ENCODE measurements around the gene NBPF11. TPM values are rescaled to one million over a fixed set of nuclear protein-coding genes. Genes with fewer than 3 reads are reported as not detected.
"Not testable (repeated sequence)": the region's sequence is repeated elsewhere in the genome, so short reads cannot be mapped to it uniquely, and the experiment has no call there.

The NBPF11 gene, protein sequence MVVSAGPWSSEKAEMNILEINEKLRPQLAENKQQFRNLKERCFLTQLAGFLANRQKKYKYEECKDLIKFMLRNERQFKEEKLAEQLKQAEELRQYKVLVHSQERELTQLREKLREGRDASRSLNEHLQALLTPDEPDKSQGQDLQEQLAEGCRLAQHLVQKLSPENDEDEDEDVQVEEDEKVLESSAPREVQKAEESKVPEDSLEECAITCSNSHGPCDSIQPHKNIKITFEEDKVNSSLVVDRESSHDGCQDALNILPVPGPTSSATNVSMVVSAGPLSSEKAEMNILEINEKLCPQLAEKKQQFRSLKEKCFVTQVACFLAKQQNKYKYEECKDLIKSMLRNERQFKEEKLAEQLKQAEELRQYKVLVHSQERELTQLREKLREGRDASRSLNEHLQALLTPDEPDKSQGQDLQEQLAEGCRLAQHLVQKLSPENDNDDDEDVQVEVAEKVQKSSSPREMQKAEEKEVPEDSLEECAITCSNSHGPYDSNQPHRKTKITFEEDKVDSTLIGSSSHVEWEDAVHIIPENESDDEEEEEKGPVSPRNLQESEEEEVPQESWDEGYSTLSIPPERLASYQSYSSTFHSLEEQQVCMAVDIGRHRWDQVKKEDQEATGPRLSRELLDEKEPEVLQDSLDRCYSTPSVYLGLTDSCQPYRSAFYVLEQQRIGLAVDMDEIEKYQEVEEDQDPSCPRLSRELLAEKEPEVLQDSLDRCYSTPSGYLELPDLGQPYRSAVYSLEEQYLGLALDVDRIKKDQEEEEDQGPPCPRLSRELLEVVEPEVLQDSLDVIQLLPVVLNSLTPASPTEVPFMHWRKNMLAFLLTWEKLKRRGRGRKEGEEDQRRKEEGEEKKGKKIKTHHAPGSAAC
- total RNA-seq (2014; rRNA removed) (7.9 and 8.9 TPM in 2 replicates), Bru-seq, nascent RNA (percentile 83 among the genes with signal in this experiment), BruChase-seq, experiment 1, labeled RNA remaining after a 6-hour chase (percentile 77 among the genes with signal in this experiment), BruChase-seq, experiment 2, labeled RNA remaining after a 2-hour chase (percentile 86 among the genes with signal in this experiment)
- long read RNA-seq, partial matches to known transcripts, result 19 of 61 reads
- long read RNA-seq, other reads (novel, unspliced or antisense), result 42 of 61 reads

GRCh38 chr1:148151911-148152656, at the start of gene NBPF11:
Gene NBPF11, minus strand, starts transcription at chr1:148152281. Its CDS starts 25,278 bp downstream, at chr1:148127003.
- peak within 1 kb of the TSS; percentile 86 for H2AFZ ChIP-seq (ENCODE audit: low read length)
- CTCF ChIA-PET; H3K9me2 ChIP-seq (replicated peaks; ENCODE audit: low read length); H4K20me1 ChIP-seq (ENCODE audit: low read length); POLR2A ChIA-PET (ENCODE audit: unreplicated experiment); intact Hi-C loops (cut with micrococcal nuclease); H3K9me3 ChIP-seq (ENCODE audit: low read length); H3K4me1 ChIP-seq (ENCODE audit: insufficient read depth, low read length); H3K27me3 ChIP-seq (ENCODE audit: low read length); H3F3A ChIP-seq (ENCODE audit: low read length, unreplicated experiment); H3K79me2 ChIP-seq (ENCODE audit: low read length); H3K36me3 ChIP-seq (ENCODE audit: low read depth, low read length); BruUV-seq (replicated peaks): not testable (repeated sequence)
- H3K4me2 ChIP-seq (ENCODE audit: low read length), result peak within 1 kb of the TSS; percentile 90
- H3K9ac ChIP-seq (ENCODE audit: low read length), result peak within 1 kb of the TSS; percentile 81
- peak; percentile 88 for DNase-seq
- H3K4me3 ChIP-seq (ENCODE audit: low read length), result peak within 1 kb of the TSS; percentile 88
- peak; percentile 92 for ATAC-seq
- peak within 1 kb of the TSS; percentile 44 for H3K27ac ChIP-seq (ENCODE audit: low read length)

DNA sequence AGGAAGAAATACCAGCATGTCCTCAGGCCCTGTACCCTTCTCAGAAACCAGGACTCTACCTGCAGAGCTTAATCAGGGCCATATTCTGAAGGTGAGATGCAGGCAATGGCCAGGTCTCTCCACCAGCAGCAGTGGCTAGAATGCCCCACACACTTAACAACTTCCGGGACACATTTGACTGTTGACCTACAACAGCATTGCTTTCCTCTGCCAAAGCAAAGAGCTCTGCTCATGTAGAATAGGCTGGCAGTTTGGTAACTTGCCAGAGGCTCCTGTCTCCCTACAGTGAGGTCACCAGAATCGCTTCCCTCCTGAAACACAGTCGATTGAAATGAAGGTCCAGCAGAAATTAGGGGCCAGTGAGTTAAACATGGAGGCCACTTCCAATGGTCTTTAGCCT, 45.3 kb upstream of the NBPF11 start:
- H3K79me2 ChIP-seq (ENCODE audit: low read length); POLR2A ChIA-PET (ENCODE audit: unreplicated experiment); H3F3A ChIP-seq (ENCODE audit: low read length, unreplicated experiment); DNase-seq; H3K4me1 ChIP-seq (ENCODE audit: insufficient read depth, low read length); H3K9ac ChIP-seq (ENCODE audit: low read length); H3K4me3 ChIP-seq (ENCODE audit: low read length); intact Hi-C loops (cut with micrococcal nuclease); H2AFZ ChIP-seq (ENCODE audit: low read length); H3K36me3 ChIP-seq (ENCODE audit: low read depth, low read length); H3K27me3 ChIP-seq (ENCODE audit: low read length); H3K27ac ChIP-seq (ENCODE audit: low read length); H3K9me3 ChIP-seq (ENCODE audit: low read length); H3K4me2 ChIP-seq (ENCODE audit: low read length); H4K20me1 ChIP-seq (ENCODE audit: low read length); BruUV-seq (replicated peaks); H3K9me2 ChIP-seq (replicated peaks; ENCODE audit: low read length); CTCF ChIA-PET: not testable (repeated sequence)
- peak; percentile 71 for ATAC-seq

DNA sequence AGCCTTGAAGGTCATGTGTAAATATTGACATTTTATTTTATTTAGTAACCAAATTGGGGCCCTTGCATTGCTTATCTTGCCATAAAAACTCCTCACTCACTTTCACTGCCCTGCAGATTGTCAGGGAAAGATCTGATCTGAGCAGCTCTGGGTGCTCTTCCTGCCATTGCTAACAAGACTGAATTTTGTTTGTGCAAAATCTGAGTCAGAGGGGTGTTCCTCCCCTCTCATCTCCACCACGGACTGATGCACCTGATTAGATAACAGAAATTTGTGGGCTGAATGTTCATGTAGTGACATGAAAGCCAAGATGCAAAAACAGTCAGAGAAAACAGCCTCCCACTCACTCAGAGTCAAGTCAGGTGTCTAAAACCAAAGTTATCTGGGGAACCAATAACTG, 44.9 kb upstream of the NBPF11 start:
- H3K27me3 ChIP-seq (ENCODE audit: low read length); H3K9me3 ChIP-seq (ENCODE audit: low read length); H4K20me1 ChIP-seq (ENCODE audit: low read length); H3K4me3 ChIP-seq (ENCODE audit: low read length); BruUV-seq (replicated peaks); H3K9me2 ChIP-seq (replicated peaks; ENCODE audit: low read length); H3K27ac ChIP-seq (ENCODE audit: low read length); POLR2A ChIA-PET (ENCODE audit: unreplicated experiment); H2AFZ ChIP-seq (ENCODE audit: low read length); intact Hi-C loops (cut with micrococcal nuclease); H3K4me2 ChIP-seq (ENCODE audit: low read length); DNase-seq; H3K36me3 ChIP-seq (ENCODE audit: low read depth, low read length); H3K4me1 ChIP-seq (ENCODE audit: insufficient read depth, low read length); H3K9ac ChIP-seq (ENCODE audit: low read length); H3K79me2 ChIP-seq (ENCODE audit: low read length); CTCF ChIA-PET; H3F3A ChIP-seq (ENCODE audit: low read length, unreplicated experiment): not testable (repeated sequence)
- ATAC-seq, result peak; percentile 86

DNA sequence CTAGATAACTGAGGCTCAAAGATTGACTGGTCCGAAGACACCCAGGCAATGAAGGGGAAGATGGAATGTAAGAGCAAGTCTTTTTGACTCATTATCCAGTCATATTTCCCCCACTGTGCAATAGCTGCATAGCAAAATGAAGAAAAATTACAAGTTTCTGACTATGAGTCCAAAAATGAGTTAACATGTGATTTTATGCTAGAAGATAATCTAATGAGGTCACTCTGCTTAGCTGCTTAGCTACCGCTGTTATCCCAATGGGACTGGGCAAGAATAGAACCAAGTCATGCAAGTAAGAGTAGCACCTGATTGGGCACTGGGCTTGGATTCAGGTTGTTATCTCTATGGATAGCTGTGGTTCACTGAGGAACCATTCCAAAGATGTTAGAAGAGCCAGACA, 43.0 kb upstream of the NBPF11 start:
- H3K4me3 ChIP-seq (ENCODE audit: low read length); H4K20me1 ChIP-seq (ENCODE audit: low read length); BruUV-seq (replicated peaks); H2AFZ ChIP-seq (ENCODE audit: low read length); H3K9me2 ChIP-seq (replicated peaks; ENCODE audit: low read length); H3F3A ChIP-seq (ENCODE audit: low read length, unreplicated experiment); CTCF ChIA-PET; ATAC-seq; H3K36me3 ChIP-seq (ENCODE audit: low read depth, low read length); H3K9ac ChIP-seq (ENCODE audit: low read length); DNase-seq; H3K79me2 ChIP-seq (ENCODE audit: low read length); intact Hi-C loops (cut with micrococcal nuclease); POLR2A ChIA-PET (ENCODE audit: unreplicated experiment); H3K27ac ChIP-seq (ENCODE audit: low read length); H3K4me1 ChIP-seq (ENCODE audit: insufficient read depth, low read length); H3K9me3 ChIP-seq (ENCODE audit: low read length); H3K27me3 ChIP-seq (ENCODE audit: low read length); H3K4me2 ChIP-seq (ENCODE audit: low read length): not testable (repeated sequence)

GRCh38 chr1:148188768-148189167, 36.7 kb upstream of the NBPF11 start:
- H3K27me3 ChIP-seq (ENCODE audit: low read length); DNase-seq; H3K27ac ChIP-seq (ENCODE audit: low read length); ATAC-seq; H3K4me1 ChIP-seq (ENCODE audit: insufficient read depth, low read length); H3K4me3 ChIP-seq (ENCODE audit: low read length); intact Hi-C loops (cut with micrococcal nuclease); BruUV-seq (replicated peaks); H3F3A ChIP-seq (ENCODE audit: low read length, unreplicated experiment); CTCF ChIA-PET; H3K4me2 ChIP-seq (ENCODE audit: low read length); H3K36me3 ChIP-seq (ENCODE audit: low read depth, low read length); H3K9me3 ChIP-seq (ENCODE audit: low read length); POLR2A ChIA-PET (ENCODE audit: unreplicated experiment); H2AFZ ChIP-seq (ENCODE audit: low read length); H4K20me1 ChIP-seq (ENCODE audit: low read length); H3K9me2 ChIP-seq (replicated peaks; ENCODE audit: low read length); H3K9ac ChIP-seq (ENCODE audit: low read length); H3K79me2 ChIP-seq (ENCODE audit: low read length): not testable (repeated sequence)

DNA sequence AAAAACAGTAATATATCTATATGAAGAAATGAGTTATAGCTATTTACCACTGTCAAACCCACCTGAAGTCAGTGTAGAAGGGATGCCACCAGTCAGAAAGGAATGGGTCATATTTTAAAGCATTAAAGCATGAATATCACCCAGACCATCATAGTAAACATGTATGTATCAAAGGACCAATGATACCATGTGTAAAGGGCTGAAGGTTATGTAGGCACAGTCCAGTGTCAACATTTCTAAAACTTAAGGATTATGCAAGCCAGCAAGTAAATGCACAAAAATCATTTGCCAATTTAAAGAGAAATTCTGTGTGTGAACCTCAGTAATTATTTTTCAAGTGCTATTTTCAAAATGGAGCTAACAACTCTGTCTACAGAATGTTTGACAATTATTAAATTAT, 26.6 kb upstream of the NBPF11 start:
- H3K4me1 ChIP-seq (ENCODE audit: insufficient read depth, low read length); H3K4me3 ChIP-seq (ENCODE audit: low read length); H3K4me2 ChIP-seq (ENCODE audit: low read length); BruUV-seq (replicated peaks); H3F3A ChIP-seq (ENCODE audit: low read length, unreplicated experiment); H3K36me3 ChIP-seq (ENCODE audit: low read depth, low read length); DNase-seq; H3K9ac ChIP-seq (ENCODE audit: low read length); CTCF ChIA-PET; H2AFZ ChIP-seq (ENCODE audit: low read length); H3K9me2 ChIP-seq (replicated peaks; ENCODE audit: low read length); H3K27ac ChIP-seq (ENCODE audit: low read length); H4K20me1 ChIP-seq (ENCODE audit: low read length); intact Hi-C loops (cut with micrococcal nuclease); H3K79me2 ChIP-seq (ENCODE audit: low read length); H3K27me3 ChIP-seq (ENCODE audit: low read length); ATAC-seq; H3K9me3 ChIP-seq (ENCODE audit: low read length): not testable (repeated sequence)
- POLR2A ChIA-PET (ENCODE audit: unreplicated experiment), result interaction anchor here (0.7 kb wide), 1 partner anchor 508 kb away, joined by 4 read pairs; the partner anchor contains the start of gene ACP6

Data from PC-3 (cell line).